ENCODE results near the gene TEC.
A peak's percentile ranks its signal among the peaks of the same experiment; 100 is the strongest.

DNA sequence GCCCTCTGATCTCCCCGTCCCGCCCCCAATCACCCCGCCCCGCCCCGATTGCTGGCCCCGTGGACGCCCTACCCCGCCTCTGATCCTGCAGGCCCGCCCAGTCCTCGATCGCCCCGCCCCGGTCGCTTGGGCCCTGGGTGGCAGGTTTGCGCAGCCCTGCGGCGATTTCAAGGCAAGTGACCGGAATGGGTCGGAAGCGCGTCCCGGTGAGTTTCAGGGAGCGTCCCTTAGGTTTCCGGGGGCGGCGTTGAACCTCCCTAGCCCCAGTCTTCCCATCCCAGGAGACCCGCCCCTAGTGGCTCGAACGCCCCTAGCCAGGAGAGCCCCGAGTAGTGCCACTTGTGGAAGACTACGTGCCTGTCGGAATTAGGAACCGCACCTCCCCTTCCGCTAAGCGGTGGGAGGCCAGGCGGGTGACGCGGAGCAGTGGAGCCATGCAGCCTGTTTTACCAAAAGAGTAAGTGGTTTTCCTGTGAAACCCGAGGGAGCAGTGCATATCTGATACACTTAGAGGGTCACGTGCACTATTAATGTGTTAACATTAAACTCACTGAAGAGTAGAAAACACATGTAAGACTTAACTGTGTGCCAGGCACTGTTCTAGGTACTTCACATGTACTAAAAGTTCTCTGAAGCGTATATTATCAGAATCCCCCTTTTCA, 354 bp upstream of the TEC start:
- TF ChIP-seq CTCF (IDR thresholded peaks at IDR 0.05) (peak in 2 of 6 experiments; percentile 17 to 36), POLR2A (IDR thresholded peaks at IDR 0.05) (peak in 1 of 2 donors; percentile 70)

Measured in thyroid gland (tissue), 4 donors.